Measurements from ENCODE around the gene ISY1. TPM values are rescaled to one million over a fixed set of nuclear protein-coding genes. Genes with fewer than 3 reads are reported as not detected.
A peak's percentile ranks its signal among the peaks of the same experiment; 100 is the strongest.

ISY1 gene
- total and polyA plus RNA-seq, 2 of the 4 experiments (the other 2 are of a cell fraction): 28.5 to 31.5 TPM

DNA sequence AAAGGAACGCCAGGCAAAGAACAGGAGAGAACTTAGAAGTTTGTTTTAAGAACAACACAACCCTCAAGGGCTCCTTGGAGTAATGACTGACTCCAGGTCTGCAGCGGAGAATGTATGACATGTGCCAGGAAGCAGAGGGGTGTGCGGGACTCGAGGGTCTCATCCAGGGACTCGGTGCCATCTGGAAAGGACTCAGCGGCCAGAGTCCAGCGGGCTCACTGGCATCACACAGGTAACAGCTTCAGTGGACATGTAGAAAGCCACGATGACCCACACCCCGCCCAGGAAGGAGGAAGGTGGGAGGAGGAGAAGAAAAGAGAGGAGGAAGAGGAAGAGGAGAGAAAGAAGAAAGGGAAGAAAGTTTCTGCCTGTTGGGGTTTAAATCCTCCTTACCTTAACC, 78.8 kb downstream of the ISY1 start:
- H3K4me3 ChIP-seq (ENCODE audit: insufficient read depth, low read depth, low read length): no peak overlapping the region
- POLR2A ChIA-PET (ENCODE audit: unreplicated experiment): no interaction called here
- WGBS, 2 experiments (ENCODE audit: extremely low coverage in 2 of 2, insufficient read length in 1 of 2): 90% methylated on average over 6 of the region's 9 CpGs; no CpG with 5 or more reads in 1 of the 2 experiments

More for the DNA sequence above, 78.8 kb downstream of the ISY1 start:
- DNase-seq: no peak
- CTCF ChIA-PET: no interaction called here
- in situ Hi-C loops (cut with MboI; ENCODE audit: low sequenced_read_pairs): no loop called here
- H3K56ac ChIP-seq (ENCODE audit: extremely low read depth, insufficient read depth, low read length): no peak overlapping the region
- no peaks in the 10 kb centered on the region for H3K79me1 ChIP-seq (ENCODE audit: low read depth in 1 of 2, low read length in 2 of 2)
- ATAC-seq (ENCODE audit: low read depth): no peak
- no peaks in the 10 kb centered on the region for H3K27me3 ChIP-seq (ENCODE audit: control insufficient read depth, insufficient read depth, low read length)
- no peak overlapping the region for H2BK5ac ChIP-seq (ENCODE audit: low read depth, low read length, poor library complexity, severe bottlenecking)
- no peak overlapping the region for H4K5ac ChIP-seq (ENCODE audit: low read depth, low read length)
- H3K9ac ChIP-seq (ENCODE audit: low read depth, low read length): no peak overlapping the region
- no peak overlapping the region for H3K18ac ChIP-seq (ENCODE audit: low read depth, low read length)
- intact Hi-C loops (cut with micrococcal nuclease): no loop called here
- H3K4me2 ChIP-seq (ENCODE audit: low read depth, low read length): no peak overlapping the region
- dilution Hi-C loops (cut with HindIII; ENCODE audit: low sequenced_read_pairs, unreplicated experiment): no loop called here
- H2AK9ac ChIP-seq (replicated peaks; ENCODE audit: low read depth, low read length, poor library complexity): no peak overlapping the region
- no peak overlapping the region for H3K23ac ChIP-seq (ENCODE audit: low read depth, low read length)
- no peak overlapping the region for H4K91ac ChIP-seq (ENCODE audit: insufficient read depth, low read depth, low read length)
- H3K27ac ChIP-seq (ENCODE audit: insufficient read depth, low read length): no peak overlapping the region
- H4K8ac ChIP-seq (ENCODE audit: low read depth in 2 of 2, low read length in 2 of 2): no peak overlapping the region
- no peak overlapping the region for H2AFZ ChIP-seq (replicated peaks; ENCODE audit: low read length, poor library complexity)
- H3K9me1 ChIP-seq (ENCODE audit: insufficient read depth, low read length): no peaks in the 10 kb centered on the region
- H3K9me3 ChIP-seq (ENCODE audit: control insufficient read depth, insufficient read depth, low read length): no peaks in the 10 kb centered on the region
- H2BK20ac ChIP-seq (ENCODE audit: low read depth, low read length): no peak overlapping the region
- H3K4me1 ChIP-seq (ENCODE audit: control insufficient read depth, insufficient read depth, low read length): peaks cover 3% of the 10 kb centered on the region
- H2BK120ac ChIP-seq (ENCODE audit: low read depth, low read length): no peak overlapping the region
- H3K4ac ChIP-seq (ENCODE audit: low read depth, low read length): no peak overlapping the region
- H2BK15ac ChIP-seq (ENCODE audit: low read depth, low read length): no peak overlapping the region
- TF ChIP-seq NFE2L2 (IDR thresholded peaks at IDR 0.05; ENCODE audit: low read depth, low read length) (no peak), POLR2A (IDR thresholded peaks at IDR 0.05; ENCODE audit: low read depth, low read length) (no peak), MAFK (IDR thresholded peaks at IDR 0.05; ENCODE audit: low read depth, low read length) (no peak), BHLHE40 (IDR thresholded peaks at IDR 0.05; ENCODE audit: low read depth, low read length) (no peak)
- TF ChIP-seq, protein P1, sequence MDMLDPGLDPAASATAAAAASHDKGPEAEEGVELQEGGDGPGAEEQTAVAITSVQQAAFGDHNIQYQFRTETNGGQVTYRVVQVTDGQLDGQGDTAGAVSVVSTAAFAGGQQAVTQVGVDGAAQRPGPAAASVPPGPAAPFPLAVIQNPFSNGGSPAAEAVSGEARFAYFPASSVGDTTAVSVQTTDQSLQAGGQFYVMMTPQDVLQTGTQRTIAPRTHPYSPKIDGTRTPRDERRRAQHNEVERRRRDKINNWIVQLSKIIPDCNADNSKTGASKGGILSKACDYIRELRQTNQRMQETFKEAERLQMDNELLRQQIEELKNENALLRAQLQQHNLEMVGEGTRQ (IDR thresholded peaks at IDR 0.05; ENCODE audit: low read depth, low read length): no peak
- 0 out of 2 replicates have a peak overlapping the region, but pooled peaks have one; percentile 7 for H2AK5ac ChIP-seq (ENCODE audit: low read depth, low read length)
- BruUV-seq (replicated peaks): no TSS peak
- H4K20me1 ChIP-seq (ENCODE audit: insufficient read depth, low read length): no peaks in the 10 kb centered on the region
- no peak overlapping the region for H3K14ac ChIP-seq (replicated peaks; ENCODE audit: low read depth, low read length)
- H3K36me3 ChIP-seq (ENCODE audit: control insufficient read depth, insufficient read depth, low read length): no peaks in the 10 kb centered on the region
